Stomach (tissue), 4 donors: ENCODE measurements around the gene ITPR2.

Source experiments
- CTCF ChIP-seq, 7 experiments: fragments of 450-650 bp in 4 of 7; fragments of 200-600 bp in 3 of 7; sonication (generic) in 3 of 7; IDR thresholded peaks; one replicate each; pipeline ENCODE4 v1.5.1; 2016 to 2019; ENCODE audit warnings: antibody characterized with exemption in 7 of 7, control low read depth in 2 of 7, mild to moderate bottlenecking in 1 of 7
- POLR2A ChIP-seq, 4 donors: fragments of 450-650 bp; IDR thresholded peaks; one replicate each; pipeline ENCODE4 v1.6.1; 2016; ENCODE audit warnings: antibody characterized with exemption in 4 of 4, control low read depth in 2 of 4, mild to moderate bottlenecking in 1 of 4, moderate library complexity in 1 of 4
- POLR2AphosphoS5 ChIP-seq, 3 donors: sonication (generic); formaldehyde crosslinking; IDR thresholded peaks; one replicate each; pipeline ENCODE4 v1.6.1; 2016; ENCODE audit warnings: antibody characterized with exemption in 3 of 3

GRCh38 chr12:26730481-26731350 lies 102.3 kb downstream of the ITPR2 start:
- TF ChIP-seq CTCF (IDR thresholded peaks at IDR 0.05) (no peak), POLR2A (IDR thresholded peaks at IDR 0.05) (no peak), POLR2AphosphoS5 (IDR thresholded peaks at IDR 0.05) (no peak)
